ENCODE results near the gene RPL35A.
A peak's percentile ranks its signal among the peaks of the same experiment; 100 is the strongest.
"Not testable (repeated sequence)": the region's sequence is repeated elsewhere in the genome, so short reads cannot be mapped to it uniquely, and the experiment has no call there.

The RPL35A gene

GRCh38 chr3:197953325-197953724, 3.3 kb downstream of the RPL35A start:
- no peak for DNase-seq (ENCODE audit: low read depth)
- Histone ChIP-seq H3K27me3 (replicated peaks; ENCODE audit: control insufficient read depth, insufficient read depth, low read length) (no peaks in the 10 kb centered on the region), H3K9me3 (ENCODE audit: control insufficient read depth, low read length) (no peaks in the 10 kb centered on the region), H3K9ac (ENCODE audit: low read length) (peak overlapping the region; percentile 66), H3K4me1 (ENCODE audit: control insufficient read depth, insufficient read depth, low read length) (peaks cover 57% of the 10 kb centered on the region), H3K4me3 (ENCODE audit: low read length) (peak overlapping the region; percentile 95), H3K36me3 (ENCODE audit: control insufficient read depth, insufficient read depth, low read length, severe bottlenecking) (peaks cover 59% of the 10 kb centered on the region)

DNA sequence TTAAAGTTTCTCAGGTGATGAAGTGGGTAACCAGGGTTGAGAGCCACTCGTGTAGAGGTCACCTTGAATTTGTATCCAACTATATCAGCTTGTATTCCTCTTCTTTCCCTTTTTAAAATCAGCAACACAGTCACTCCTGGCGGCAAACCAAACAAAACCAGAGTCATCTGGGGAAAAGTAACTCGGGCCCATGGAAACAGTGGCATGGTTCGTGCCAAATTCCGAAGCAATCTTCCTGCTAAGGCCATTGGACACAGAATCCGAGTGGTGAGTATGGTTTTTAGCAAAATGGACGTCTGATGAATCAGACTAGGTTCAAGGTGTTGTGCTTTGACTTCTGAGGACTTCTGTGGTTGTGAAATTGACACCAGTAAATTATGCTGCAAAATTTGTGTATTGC, 3.9 kb downstream of the RPL35A start:
- Histone ChIP-seq H3K4me1 (ENCODE audit: control insufficient read depth, insufficient read depth, low read length) (peaks cover 62% of the 10 kb centered on the region), H3K4me3 (ENCODE audit: low read length) (peak overlapping the region; percentile 95), H3K36me3 (ENCODE audit: control insufficient read depth, insufficient read depth, low read length, severe bottlenecking) (peaks cover 59% of the 10 kb centered on the region), H3K27me3 (replicated peaks; ENCODE audit: control insufficient read depth, insufficient read depth, low read length) (no peaks in the 10 kb centered on the region), H3K9ac (ENCODE audit: low read length) (peak overlapping the region; percentile 66), H3K9me3 (ENCODE audit: control insufficient read depth, low read length) (no peaks in the 10 kb centered on the region)
- no peak for DNase-seq (ENCODE audit: low read depth)

GRCh38 chr3:197955892-197956477, 6.0 kb downstream of the RPL35A start:
- no peak overlapping the region for H3K9ac ChIP-seq (ENCODE audit: low read length)
- H3K4me1 ChIP-seq (ENCODE audit: control insufficient read depth, insufficient read depth, low read length) = peaks cover 66% of the 10 kb centered on the region
- no peaks in the 10 kb centered on the region for H3K9me3 ChIP-seq (ENCODE audit: control insufficient read depth, low read length)
- peaks cover 59% of the 10 kb centered on the region for H3K36me3 ChIP-seq (ENCODE audit: control insufficient read depth, insufficient read depth, low read length, severe bottlenecking)
- no peak overlapping the region for H3K4me3 ChIP-seq (ENCODE audit: low read length)
- no peak for DNase-seq (ENCODE audit: low read depth)
- H3K27me3 ChIP-seq (replicated peaks; ENCODE audit: control insufficient read depth, insufficient read depth, low read length) = no peaks in the 10 kb centered on the region

DNA sequence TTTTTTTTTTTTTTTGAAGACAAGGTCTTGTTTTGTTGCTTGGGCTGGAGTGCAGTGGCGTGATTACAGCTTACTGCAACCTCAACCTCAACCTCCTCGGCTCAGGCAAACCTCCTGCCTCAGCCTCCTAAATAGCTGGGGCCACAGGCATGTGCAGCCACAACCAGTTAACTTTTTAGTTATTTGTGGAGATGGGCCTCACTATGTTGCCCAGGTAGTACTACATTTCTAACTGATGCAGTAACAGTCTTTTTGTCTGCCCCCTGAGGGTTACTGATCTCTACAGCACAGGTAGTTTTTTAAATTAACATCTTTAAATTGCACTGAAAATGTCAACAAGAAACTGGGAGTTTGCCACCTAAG, 6.6 kb downstream of the RPL35A start:
- H3K4me3 ChIP-seq (ENCODE audit: low read length) = no peak overlapping the region
- H3K36me3 ChIP-seq (ENCODE audit: control insufficient read depth, insufficient read depth, low read length, severe bottlenecking) = peaks cover 53% of the 10 kb centered on the region
- peaks cover 71% of the 10 kb centered on the region for H3K4me1 ChIP-seq (ENCODE audit: control insufficient read depth, insufficient read depth, low read length)
- H3K27me3 ChIP-seq (replicated peaks; ENCODE audit: control insufficient read depth, insufficient read depth, low read length) = no peaks in the 10 kb centered on the region
- no peak for DNase-seq (ENCODE audit: low read depth)
- H3K9me3 ChIP-seq (ENCODE audit: control insufficient read depth, low read length) = no peaks in the 10 kb centered on the region
- H3K9ac ChIP-seq (ENCODE audit: low read length) = peak overlapping the region; percentile 25

GRCh38 chr3:197957790-197958133, 7.8 kb downstream of the RPL35A start:
- Histone ChIP-seq H3K4me1 (ENCODE audit: control insufficient read depth, insufficient read depth, low read length) (peaks cover 61% of the 10 kb centered on the region), H3K9me3 (ENCODE audit: control insufficient read depth, low read length) (no peaks in the 10 kb centered on the region), H3K9ac (ENCODE audit: low read length) (peak overlapping the region; percentile 25), H3K36me3 (ENCODE audit: control insufficient read depth, insufficient read depth, low read length, severe bottlenecking) (peaks cover 42% of the 10 kb centered on the region), H3K4me3 (ENCODE audit: low read length) (no peak overlapping the region), H3K27me3 (replicated peaks; ENCODE audit: control insufficient read depth, insufficient read depth, low read length) (no peaks in the 10 kb centered on the region)
- DNase-seq (ENCODE audit: low read depth) = no peak

GRCh38 chr3:197958346-197958745, 8.4 kb downstream of the RPL35A start:
- H3K4me1 ChIP-seq (ENCODE audit: control insufficient read depth, insufficient read depth, low read length) = peaks cover 55% of the 10 kb centered on the region
- H3K9ac ChIP-seq (ENCODE audit: low read length) = no peak overlapping the region
- peaks cover 36% of the 10 kb centered on the region for H3K36me3 ChIP-seq (ENCODE audit: control insufficient read depth, insufficient read depth, low read length, severe bottlenecking)
- H3K27me3 ChIP-seq (replicated peaks; ENCODE audit: control insufficient read depth, insufficient read depth, low read length) = no peaks in the 10 kb centered on the region
- DNase-seq (ENCODE audit: low read depth) = no peak
- H3K4me3 ChIP-seq (ENCODE audit: low read length) = no peak overlapping the region
- no peaks in the 10 kb centered on the region for H3K9me3 ChIP-seq (ENCODE audit: control insufficient read depth, low read length)

DNA sequence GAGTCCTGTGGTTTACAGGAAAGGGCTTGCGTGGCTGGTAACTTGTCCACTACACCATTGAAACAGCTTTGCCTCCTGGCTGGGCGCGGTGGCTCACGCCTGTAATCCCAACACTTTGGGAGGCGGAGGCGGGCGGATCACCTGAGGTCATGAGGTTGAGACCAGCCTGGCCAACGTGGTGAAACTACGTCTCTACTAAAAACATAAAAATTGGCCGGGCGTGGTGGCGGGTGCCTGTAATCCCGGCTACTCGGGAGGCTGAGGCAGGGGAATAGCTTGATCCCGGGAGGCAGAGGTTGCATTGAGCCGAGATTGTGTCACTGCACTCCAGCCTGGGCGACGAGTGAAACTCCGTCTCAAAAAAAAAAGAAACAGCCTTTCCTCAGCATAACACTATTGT, 8.9 kb downstream of the RPL35A start:
- Histone ChIP-seq H3K4me1 (ENCODE audit: control insufficient read depth, insufficient read depth, low read length) (peaks cover 50% of the 10 kb centered on the region), H3K36me3 (ENCODE audit: control insufficient read depth, insufficient read depth, low read length, severe bottlenecking) (peaks cover 31% of the 10 kb centered on the region), H3K9ac (ENCODE audit: low read length) (peak overlapping the region; percentile 88), H3K4me3 (ENCODE audit: low read length) (peak overlapping the region; percentile 92)
- H3K9me3 ChIP-seq (ENCODE audit: control insufficient read depth, low read length); H3K27me3 ChIP-seq (replicated peaks; ENCODE audit: control insufficient read depth, insufficient read depth, low read length); DNase-seq (ENCODE audit: low read depth): not testable (repeated sequence)

GRCh38 chr3:197959500-197959890, 9.5 kb downstream of the RPL35A start:
- H3K4me1 ChIP-seq (ENCODE audit: control insufficient read depth, insufficient read depth, low read length) = peaks cover 44% of the 10 kb centered on the region
- H3K4me3 ChIP-seq (ENCODE audit: low read length) = peak overlapping the region; percentile 92
- H3K27me3 ChIP-seq (replicated peaks; ENCODE audit: control insufficient read depth, insufficient read depth, low read length) = no peaks in the 10 kb centered on the region
- peaks cover 24% of the 10 kb centered on the region for H3K36me3 ChIP-seq (ENCODE audit: control insufficient read depth, insufficient read depth, low read length, severe bottlenecking)
- no peak for DNase-seq (ENCODE audit: low read depth)
- peak overlapping the region; percentile 88 for H3K9ac ChIP-seq (ENCODE audit: low read length)
- no peaks in the 10 kb centered on the region for H3K9me3 ChIP-seq (ENCODE audit: control insufficient read depth, low read length)

DNA sequence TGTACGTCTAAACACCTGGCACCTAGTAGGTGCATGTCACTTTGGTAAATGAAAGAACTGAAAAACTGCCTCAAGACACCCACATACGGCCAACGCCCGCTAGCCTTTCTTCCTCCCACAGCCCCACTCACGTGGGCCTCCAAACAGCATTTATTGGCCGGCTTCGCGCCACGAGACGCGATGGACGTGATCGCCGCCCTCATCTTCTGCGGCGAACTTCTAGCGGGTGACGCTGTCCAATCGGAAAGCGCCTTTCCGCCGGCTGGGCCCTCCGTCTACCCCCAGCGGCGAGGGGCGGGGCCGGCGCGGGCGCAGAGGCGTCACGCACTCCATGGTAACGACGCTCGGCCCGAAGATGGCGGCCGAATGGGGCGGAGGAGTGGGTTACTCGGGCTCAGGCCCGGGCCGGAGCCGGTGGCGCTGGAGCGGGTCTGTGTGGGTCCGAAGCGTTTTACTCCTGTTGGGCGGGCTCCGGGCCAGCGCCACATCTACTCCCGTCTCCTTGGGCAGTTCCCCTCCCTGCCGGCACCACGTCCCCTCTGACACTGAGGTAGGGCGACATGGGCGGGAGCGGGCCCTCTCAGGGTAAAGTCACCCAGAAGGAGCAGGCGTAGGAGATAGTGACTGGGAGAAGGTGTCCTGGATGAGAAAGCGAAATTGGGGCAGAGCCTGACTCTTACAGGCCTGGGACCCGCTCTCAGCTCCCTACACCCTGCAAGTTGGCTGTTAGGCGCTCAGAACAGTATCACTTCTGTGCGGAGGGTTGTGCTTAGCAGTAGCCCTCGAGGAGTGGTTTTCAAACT, 10.1 kb downstream of the RPL35A start, which contains the start of gene LMLN:
Gene LMLN, plus strand, starts transcription at position 327 of the 803 bp plus-strand sequence. Its CDS starts 29 bp downstream, at position 356.
- Histone ChIP-seq H3K9ac (ENCODE audit: low read length) (peak within 1 kb of the TSS; percentile 91), H3K36me3 (ENCODE audit: control insufficient read depth, insufficient read depth, low read length, severe bottlenecking) (peaks cover 18% of the 10 kb centered on the region), H3K27me3 (replicated peaks; ENCODE audit: control insufficient read depth, insufficient read depth, low read length) (no peaks in the 10 kb centered on the region), H3K9me3 (ENCODE audit: control insufficient read depth, low read length) (no peaks in the 10 kb centered on the region), H3K4me1 (ENCODE audit: control insufficient read depth, insufficient read depth, low read length) (peaks cover 42% of the 10 kb centered on the region), H3K4me3 (ENCODE audit: low read length) (peak within 1 kb of the TSS; percentile 92)
- DNase-seq (ENCODE audit: low read depth) = peak; percentile 99

DNA sequence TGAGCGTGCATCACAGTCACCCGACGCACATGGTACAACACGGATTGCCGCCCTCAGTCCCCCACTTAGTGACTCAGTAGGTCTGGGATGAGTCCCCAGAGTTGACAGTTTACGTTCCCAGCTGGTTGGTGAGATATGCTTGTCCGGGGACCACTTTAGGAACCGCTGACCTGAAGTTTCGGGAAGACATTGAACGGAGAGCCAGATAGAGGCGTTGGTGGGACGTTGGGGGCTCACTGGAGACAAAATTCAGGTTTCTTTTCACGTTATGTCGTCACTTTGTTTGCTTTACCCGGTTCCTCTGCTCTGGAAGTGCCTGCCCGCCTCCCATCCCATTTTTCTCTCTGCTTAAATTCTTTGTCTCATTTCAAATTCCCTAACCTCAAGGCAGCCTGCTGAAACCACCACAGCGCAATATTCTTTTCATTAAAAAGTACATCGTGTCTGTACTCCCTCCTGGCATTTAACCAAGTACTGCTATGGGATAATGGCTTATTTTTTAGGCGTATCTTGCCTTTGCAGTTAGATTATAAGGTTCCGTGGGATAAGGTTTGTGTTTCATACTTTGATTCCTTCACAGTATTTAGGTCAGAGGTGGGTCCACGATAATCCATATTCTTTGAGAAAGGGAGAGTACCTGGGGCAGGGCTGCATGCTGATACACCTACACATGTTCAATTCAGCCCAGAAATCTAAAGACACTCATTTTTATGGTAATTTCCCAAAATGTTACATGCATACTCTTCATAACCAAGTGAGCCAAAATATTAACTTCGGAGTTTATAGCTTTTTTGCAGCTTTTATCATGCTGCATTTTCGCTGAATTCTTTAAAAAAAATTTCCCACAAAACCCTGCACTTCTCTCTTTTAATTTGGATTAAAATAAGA, 10.9 kb downstream of the RPL35A start:
- peak; percentile 76 for DNase-seq (ENCODE audit: low read depth)
- no peaks in the 10 kb centered on the region for H3K9me3 ChIP-seq (ENCODE audit: control insufficient read depth, low read length)
- H3K27me3 ChIP-seq (replicated peaks; ENCODE audit: control insufficient read depth, insufficient read depth, low read length) = no peaks in the 10 kb centered on the region
- peak overlapping the region; percentile 91 for H3K9ac ChIP-seq (ENCODE audit: low read length)
- peak overlapping the region; percentile 92 for H3K4me3 ChIP-seq (ENCODE audit: low read length)
- H3K4me1 ChIP-seq (ENCODE audit: control insufficient read depth, insufficient read depth, low read length) = peaks cover 41% of the 10 kb centered on the region
- H3K36me3 ChIP-seq (ENCODE audit: control insufficient read depth, insufficient read depth, low read length, severe bottlenecking) = peaks cover 10% of the 10 kb centered on the region

DNA sequence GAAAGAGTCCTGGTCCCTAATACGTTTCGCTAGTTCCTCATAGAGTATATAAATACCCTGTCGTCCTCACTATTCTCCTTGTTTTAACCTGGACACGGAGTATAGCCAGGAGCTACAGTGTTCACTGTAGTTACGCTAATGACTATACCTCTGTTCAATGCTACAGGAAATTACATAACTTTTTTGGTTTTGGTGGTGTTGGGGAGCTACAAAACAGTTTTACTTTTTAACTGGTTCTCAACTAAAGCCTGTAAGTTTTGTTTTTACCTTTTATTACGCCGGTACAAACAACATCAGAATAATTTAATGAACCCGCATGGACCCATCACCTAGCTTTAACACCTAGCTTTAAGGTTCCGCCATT, 11.6 kb downstream of the RPL35A start:
- H3K9ac ChIP-seq (ENCODE audit: low read length) = peak overlapping the region; percentile 91
- H3K27me3 ChIP-seq (replicated peaks; ENCODE audit: control insufficient read depth, insufficient read depth, low read length) = no peaks in the 10 kb centered on the region
- no peak for DNase-seq (ENCODE audit: low read depth)
- H3K4me1 ChIP-seq (ENCODE audit: control insufficient read depth, insufficient read depth, low read length) = peaks cover 39% of the 10 kb centered on the region
- H3K9me3 ChIP-seq (ENCODE audit: control insufficient read depth, low read length) = no peaks in the 10 kb centered on the region
- H3K4me3 ChIP-seq (ENCODE audit: low read length) = peak overlapping the region; percentile 92
- peaks cover 4% of the 10 kb centered on the region for H3K36me3 ChIP-seq (ENCODE audit: control insufficient read depth, insufficient read depth, low read length, severe bottlenecking)
